Effector CD4-positive, alpha-beta T cell (primary cell): ENCODE results near the gene PITPNM2.
A peak's percentile ranks its signal among the peaks of the same experiment; 100 is the strongest.

Experiments
- DNase-seq: peaks from one replicate; pipeline ENCODE4 v3.0.0-alpha.2; 2020

The PITPNM2 gene

DNA sequence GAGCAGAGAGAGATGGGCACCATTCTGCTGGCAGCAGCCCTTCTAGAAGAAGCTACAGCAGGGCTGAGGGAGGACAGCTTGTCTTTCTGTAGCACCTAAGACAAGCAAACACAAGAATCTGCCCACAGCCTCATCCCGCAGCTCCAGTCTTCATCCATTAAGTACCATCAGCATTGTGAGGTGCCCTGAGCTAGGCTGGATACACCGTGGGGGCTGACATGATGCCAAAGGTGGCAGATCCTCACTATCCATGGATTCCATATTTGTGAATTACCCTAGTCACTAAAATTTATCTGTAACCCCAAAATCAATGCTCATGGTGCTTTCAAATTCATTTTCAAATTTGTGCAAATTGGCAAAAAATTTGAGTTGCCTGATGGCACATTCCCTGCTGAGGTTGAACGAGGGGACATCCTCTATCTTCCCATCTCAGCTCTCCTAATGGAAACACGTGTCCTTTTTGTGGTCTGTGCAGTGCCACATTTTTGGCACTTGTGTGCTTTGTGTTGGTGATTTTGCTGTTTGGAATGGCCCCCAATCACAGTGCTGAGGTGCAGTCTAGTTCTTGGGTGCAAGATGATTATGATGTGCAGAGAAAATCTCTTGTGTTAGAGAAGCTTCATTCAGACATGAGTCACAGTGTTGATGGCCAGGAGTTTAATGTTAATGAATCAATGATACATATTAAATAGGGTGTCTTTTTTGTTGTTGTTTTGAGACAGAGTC lies 7.0 kb downstream of the PITPNM2 start:
- no peak for DNase-seq

DNA sequence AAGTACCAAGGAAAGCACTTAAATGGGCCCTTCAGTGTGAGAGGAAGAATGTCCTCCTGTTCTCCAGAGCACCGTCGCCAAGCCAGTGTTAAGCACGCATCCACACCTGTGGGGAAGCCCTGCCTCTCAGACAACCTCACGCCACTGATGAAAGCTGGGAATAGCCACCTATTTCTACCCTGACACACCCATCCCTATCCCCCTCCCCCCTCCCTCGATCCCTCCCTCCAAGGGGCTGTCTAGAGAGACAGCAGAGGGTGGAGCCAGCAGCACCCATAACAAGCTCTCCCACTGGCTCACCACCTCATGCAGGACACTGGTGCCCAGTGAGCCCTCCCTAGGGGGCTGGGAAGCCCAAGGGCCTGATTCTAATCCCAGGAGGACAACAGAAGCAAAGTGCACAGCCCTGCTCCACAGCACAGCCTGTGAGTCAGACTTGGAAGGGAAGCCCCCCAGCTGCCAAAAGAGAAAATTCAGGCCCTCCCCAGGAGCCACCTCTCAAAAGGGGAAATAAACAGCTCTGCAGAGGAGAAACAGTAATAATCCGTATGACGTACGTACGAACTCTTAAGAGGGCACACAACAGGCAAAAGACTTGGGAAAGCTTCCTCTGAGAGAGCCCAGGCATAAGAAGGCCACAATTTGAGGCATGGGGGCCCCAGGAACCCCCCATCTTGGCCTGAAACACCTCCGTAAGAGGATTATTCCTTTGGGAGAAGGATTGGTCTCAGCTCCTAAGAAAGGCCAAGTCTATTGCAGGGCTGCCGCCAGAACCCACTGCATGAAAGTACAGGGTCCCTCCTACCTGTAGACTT lies 7.8 kb downstream of the PITPNM2 start:
- no peak for DNase-seq

DNA sequence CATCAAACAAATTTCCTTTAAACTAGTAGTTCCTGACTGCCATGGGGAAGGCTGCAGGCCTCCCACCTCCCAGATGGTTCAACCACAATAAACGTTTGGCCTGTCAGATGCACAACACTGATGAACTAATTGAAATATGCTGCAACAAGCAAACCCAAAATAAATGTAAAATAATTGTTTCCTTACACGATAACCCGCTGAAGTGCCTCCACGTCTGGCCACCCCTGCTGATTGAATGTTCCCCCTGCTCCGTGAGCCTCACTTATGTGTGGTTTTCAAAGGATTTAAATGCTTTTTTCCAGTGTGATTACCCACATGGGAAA lies 8.4 kb downstream of the PITPNM2 start:
- DNase-seq, result no peak

DNA sequence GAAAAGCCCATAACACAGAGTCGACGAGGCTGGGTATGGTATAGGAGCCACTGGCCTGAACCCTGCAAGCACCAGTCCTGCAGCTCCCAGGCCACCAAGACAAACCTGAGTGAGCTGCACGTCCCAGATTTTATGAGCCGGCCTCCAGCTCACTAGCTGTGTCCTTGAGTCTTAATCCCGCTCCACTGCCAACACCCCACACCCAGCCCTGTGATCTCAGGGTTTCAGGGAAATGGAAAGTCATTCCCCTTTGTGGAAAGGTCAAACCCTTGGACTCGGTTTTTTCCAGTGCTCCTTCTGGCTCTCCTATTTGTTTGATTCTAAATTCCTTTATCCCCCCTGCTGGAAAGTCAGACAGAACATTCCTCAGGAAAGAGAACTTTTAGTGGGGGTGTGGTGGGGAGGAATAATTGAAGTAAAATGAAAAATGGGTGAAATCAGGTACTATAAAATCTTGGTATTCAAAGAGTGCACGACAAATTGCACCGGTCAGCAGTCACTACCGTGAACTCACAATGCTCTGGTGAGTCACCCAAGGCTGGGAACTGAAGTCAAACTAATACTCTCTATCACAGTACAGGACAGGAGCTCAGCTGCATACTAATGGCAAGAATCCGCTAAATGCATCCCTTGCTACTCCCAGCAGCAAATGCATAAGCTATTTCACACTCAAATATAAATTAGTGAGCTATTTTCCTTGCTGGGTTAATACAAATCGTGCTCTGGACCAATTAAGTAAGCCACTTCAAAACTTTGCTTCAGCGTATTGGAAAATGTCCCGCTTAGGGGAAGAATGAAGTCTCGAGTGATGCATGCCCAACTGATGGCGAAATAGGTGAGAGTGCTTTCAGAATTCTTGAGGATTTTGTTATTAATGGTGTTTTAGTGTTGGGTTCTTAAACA lies 9.0 kb downstream of the PITPNM2 start:
- DNase-seq, result no peak

DNA sequence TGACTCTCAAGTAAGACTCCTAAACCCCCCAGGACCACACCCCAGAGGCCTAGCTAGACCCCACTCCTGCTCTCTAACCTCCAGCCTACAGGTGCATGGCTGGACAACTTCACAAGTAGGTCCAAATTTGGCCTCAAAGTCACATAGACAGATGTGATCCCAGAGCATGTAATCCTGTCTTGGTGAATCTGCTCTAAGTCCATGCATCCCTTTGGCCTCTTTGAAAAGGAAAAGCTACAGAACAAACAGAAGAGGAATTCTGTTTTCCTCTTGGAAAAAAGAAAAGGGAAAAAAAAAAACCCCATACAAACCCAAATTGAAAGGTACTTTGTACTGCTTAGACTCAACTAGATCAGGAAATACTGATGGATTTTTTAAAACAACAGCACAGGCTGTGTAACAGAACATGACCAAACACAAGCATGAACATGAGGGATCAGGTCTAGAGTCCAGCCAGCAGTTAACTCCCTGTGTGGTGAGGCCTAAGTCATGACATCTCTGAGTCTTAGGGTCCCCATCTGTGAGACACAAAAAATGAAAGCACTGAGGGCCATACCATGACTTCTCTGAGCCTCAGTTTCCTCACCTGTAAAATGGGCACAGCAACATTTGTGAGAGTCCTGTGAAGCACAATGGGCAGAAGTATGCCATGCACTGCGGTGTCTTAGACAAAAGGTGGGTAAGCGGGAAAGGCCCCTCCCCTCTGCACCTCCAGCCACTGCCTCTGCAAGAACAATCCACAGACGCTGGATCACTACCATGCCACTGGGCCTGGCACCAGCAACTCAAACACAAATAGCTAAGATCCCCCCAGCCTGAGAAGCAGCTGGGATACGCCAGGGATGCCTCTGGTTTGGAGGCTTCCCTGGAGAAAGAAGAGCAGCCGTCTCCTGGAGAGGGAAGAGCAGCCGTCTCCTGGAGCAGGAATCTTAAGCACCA lies 9.9 kb downstream of the PITPNM2 start:
- DNase-seq, result no peak

DNA sequence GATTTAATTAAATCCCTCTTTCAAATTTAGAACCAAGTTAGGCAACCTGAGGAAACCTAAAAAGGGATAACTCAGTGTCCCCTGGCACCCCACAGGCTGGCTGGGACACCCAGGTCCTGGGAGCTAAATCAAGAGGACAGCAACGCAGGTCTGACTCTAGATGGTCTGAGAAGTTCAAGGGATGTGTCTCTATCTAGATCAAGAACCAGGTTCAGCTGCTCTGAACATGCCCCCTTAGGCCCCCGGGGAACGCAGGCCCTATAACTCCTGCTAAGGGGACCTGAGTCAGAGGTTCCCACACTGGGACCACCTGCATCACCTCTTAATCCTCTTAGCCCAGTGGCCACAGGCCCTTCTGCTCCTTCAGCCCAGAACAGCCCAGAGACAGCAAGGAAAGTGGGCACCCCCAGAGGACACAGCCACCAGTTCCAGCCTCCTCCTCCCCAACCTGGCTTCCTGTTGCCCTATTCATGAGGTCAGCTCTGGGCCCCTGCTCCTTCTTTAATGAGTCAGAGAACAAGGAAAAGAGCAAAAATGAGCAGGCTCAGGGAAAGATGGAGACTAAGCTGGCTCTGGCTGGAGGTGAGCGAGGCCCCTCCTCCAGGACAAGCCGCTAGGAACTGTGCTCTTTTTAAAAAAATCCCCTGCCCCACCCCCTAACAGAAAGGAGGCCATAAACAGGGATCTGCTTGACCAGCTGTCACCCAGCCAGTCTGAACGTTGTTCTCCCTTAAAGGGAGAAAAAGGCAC lies 10.8 kb downstream of the PITPNM2 start:
- DNase-seq, result no peak

DNA sequence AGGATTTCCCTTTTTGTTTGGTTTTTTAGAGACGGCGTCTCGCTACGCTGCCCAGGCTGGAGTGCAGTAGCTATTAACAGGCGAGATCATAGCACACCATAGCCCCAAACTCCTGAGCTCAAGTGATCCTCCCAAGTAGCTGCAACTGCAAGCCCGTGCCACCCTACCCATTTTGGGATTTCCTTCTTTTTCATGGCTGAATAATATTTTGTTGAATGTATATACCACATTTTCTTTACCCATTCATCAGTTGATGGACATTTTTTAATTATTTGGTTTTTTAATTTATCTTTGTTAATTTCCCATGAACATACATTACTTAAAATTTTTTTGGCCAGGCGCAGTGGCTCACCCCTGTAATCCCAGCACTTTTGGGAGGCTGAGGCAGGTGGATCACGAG lies 15.2 kb downstream of the PITPNM2 start:
- DNase-seq, result no peak

DNA sequence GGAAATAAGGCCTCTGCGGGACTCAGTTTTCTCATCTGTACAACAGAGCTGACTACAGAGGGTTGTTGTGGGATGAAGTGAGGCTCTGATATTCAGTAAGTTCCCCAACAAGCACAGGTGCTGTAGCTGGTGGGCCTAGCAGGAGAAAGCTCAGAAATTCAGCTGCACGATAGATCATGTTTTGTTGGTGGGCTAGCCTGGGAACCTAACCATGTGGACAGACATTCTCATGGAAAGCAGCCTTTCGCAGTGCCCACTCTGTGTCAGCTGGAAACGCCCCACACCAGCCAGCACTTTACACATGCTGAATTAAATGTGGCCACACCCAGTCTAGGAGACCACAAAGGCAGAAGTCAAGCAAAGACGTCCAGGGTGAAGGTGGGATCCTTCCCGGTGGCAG lies 16.1 kb downstream of the PITPNM2 start:
- no peak for DNase-seq

DNA sequence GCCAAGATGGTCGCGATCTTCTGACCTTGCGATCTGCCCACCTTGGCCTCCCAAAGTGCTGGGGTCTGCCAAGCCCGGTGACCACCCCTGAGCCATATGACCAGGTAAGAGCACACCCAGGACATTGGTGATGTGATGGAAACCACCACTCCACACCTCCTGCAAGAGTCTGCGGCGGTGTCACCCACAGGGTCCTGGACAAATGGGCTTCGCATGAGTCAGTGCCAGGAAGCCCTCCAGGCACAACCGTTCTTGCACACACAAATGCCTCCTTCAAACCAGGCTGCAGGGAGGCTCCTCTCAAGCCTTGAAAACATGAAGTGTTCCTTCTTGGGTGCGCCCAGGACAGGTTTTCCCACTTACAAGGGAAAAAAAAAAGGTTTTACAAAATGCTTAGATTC lies 16.6 kb downstream of the PITPNM2 start:
- no peak for DNase-seq

DNA sequence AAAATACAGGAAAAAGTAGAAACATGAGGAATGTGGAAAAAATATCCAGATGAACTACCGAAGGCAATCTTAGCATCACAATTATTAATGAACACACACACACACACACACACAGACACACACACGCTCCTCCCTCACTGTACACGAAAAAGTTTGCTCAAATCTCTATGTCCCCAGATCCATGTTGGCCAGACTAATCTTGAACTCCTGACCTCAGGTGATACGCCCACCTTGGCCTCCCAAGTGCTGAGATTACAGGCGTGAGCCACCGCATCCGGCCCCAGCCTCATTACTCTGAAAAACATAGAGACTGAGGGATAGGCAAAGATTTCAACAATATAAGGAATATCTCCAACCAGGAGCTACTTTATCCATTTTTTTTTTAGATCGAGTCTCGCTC lies 17.2 kb downstream of the PITPNM2 start:
- DNase-seq, result no peak

DNA sequence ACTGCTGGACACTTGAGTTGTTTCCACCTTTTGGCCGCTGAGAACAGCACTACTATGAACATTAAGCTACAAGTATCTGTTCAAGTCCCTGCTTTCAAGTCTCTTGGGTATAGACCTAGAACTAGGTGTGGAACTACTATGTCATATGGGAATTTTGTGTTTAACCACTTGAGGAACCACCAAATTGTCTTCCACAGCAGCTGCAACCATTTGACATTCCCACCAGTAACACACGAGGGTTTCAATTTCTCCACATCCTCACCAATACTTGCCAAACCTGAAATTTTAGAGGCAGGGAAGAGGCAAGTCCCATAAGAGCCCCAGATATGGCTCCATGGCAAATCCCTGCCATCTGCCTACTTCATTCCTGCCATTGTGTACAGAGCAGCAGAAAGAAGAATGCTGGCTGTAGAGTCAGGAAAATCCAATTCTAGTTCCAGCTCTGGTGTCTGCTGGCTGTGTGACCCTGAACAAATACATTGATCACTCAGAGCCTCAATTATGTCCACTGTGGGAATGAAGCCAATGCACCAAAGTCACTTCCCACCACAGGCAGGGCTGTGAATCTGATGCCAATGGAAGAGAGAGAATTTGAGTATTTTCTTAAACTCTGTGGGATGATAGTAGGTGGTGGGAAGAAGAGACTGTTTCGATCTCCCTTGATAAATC lies 17.8 kb downstream of the PITPNM2 start:
- no peak for DNase-seq

DNA sequence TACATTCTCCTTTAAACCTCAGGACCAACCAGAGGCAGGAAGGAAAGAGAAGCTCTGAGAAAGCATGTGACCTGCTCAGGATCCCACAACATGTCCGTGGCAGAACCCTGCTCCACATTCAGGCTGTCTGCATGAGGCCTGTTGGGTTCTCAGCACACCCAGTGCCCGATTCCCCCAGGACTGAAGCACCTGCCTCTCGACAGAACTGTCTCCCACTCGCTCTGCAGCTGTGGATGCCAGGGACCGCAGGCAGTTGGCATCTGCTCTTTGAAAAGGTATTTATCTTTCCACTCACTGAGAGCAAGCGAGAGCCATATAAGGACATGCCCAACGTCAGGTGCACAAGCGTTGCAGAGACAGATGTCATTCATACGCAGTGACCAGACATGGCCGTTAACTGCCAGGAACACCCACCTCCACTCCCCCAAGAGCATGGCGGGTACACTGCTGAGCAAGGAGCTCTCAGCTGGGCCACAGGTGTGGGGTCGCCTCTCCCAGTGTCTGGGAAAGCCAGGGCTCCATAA lies 18.9 kb downstream of the PITPNM2 start:
- DNase-seq, result peak; percentile 36

DNA sequence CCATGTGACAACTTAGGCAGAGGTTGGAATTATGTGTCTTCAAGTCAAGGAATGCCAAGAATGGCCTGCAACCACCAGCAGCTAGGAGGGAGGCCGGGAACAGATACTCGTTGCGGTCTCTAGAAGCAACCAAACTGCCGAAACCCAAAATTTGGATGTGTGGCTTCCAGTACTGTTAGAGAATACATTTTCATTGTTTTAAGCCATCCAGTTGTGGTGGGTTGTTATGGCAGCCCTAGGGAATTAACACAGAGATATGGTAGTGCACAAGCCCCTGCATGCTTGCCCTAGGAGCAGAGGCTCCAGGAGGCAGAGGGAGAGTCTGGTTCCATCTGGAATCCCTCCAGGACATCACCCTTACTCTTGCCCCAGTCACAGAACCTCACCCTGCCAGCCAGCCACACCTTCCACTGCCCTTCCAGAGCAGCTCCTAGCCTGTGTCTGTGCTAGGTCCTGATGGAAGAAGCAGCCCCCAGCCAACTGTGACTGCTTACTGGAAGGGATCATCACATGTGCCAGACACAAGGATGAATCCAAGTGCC lies 19.5 kb downstream of the PITPNM2 start:
- DNase-seq, result no peak

DNA sequence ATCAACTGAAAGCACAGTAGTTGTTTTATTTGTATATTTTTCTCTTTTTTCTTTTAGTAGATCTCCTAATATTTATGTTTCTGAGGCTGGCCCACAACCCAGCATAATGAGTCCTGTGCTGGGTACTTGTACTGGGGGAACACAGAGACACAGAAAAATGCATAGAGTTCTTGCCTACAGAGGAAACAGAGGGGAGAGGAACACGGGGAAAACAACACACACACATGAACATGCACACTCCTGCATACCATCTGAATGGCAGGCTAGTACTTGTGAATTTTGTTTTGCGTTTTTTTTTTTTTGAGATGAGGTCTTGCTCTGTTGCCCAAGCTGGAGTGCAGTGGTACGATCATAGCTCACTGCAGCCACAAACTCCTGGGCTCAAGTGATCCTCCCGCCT lies 21.3 kb downstream of the PITPNM2 start:
- DNase-seq, result no peak

DNA sequence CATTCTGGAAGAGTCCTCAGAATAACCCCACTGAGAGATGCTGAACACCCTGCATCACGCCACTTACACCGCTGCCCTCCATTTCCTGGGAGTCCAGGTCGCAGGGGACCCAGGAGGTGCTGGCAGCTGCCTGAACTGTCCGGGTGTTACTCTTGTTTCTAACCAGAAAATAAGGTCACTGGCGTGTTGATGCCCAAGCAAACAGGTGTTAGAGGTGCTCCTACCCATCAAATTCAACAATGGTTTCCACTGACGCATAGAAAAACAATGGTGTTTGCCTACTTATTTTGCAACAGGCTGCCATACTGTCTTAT lies 23.8 kb downstream of the PITPNM2 start:
- DNase-seq, result no peak

DNA sequence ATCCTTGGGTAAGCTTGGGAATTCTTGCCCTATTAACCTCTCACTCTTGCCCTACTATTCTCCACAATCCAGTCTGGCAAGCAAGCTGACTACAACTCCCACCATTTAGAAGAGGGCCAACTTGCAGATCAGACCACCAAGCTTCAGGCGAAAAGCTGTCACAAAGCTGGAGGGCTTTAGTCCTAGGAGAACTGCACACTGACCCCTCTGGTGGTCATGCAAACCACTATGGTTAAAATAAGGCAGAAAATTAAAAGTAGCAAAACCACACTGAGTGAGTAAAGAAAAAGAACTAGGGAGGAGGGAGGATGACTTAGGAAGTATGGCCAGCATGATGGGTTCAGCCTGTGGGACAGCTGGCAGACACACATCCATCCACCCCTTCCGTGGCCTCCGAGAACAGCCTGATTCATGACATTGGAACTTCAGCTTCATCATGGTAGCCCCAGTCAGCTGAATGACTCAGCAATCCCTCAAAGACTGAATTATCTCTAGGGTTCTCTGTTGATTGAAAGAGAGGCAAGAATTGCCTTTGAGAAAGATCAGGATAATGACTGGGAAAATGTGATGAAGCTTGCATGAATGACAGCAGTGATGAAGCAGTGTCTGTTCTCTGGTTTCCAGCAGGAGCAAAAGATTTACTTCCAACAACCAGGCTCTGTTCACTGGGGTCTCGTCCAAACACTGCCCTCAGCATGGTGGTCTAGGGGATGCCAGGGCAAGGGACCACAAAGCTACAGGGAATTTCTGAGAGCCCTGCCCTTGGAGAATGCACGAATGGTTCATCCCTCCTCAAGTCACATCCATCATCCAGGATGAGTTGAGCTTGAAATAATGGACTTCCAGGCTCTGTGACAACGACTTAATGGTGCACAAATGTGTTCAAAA lies 24.4 kb downstream of the PITPNM2 start:
- DNase-seq, result no peak

DNA sequence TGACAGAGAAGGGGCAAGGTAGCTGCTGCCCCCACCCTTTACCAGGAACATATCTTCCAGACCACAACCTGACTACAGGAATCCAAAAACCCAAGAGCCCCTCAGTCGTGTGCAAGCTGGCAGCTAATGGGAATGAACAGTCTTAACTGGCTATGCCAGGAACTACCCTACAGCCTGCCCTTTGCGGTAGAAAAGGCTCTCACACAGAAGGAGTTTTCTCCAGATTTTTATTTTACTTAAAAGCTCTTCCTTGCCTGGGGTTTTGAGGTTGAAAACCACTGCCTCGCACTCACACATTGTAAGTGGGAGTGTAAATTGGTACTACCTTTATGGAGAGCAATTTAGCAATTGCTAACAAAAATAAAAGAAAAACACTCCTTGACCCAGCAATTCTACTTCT lies 28.3 kb downstream of the PITPNM2 start:
- DNase-seq, result no peak

DNA sequence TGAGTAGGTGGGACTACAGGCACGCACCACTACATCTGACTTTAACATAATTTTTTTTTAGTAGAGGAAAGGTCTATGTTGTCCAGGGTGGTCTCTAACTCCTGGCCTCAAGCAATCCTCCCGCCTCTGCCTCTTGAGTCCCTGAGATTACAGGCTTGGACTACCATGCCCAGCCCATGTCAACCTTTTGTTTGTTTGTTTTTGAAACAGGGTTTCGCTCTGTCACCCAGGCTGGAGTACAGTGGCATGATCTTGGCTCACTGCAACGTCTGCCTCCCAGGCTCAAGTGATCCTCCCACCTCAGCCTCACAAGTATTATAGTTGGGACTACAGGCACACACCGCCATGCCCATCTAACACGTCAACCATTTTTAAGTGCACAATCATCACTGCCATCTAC lies 29.2 kb downstream of the PITPNM2 start:
- no peak for DNase-seq

DNA sequence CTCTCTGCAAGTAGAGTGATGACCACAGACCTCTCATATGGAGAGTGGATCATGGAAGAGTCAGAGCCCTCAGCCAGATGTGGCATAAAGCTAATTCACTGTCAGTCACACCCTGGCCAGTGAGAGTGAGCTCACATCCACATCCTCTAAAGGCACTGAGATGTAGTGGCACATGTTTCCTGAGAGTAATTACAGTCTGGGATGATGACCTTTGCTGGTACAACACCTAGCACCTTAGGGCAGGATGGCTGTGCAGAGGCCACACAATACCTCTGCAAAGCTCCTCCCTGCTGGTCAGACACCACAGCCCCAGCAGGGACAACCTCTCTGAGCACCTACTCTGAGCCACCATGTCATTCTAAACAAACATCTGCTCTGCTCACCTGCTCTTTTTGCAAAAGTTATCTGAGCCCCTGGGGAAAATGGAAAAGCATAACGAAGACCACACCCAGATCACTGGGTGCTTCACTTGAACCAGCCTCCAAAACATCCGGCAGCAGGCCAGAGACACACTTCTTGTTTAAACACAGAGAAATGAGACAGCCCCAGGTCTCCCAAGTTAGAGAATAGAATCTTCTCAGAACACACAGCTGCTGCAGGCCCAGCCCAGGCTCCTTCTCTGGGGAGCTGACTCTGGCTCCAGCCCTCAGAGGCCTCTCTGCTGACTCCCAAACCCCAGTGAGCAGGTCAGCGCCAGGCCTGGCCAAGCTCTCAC lies 30.3 kb downstream of the PITPNM2 start:
- no peak for DNase-seq
